ENCODE data around the gene ZNF44.

The ZNF44 gene

DNA sequence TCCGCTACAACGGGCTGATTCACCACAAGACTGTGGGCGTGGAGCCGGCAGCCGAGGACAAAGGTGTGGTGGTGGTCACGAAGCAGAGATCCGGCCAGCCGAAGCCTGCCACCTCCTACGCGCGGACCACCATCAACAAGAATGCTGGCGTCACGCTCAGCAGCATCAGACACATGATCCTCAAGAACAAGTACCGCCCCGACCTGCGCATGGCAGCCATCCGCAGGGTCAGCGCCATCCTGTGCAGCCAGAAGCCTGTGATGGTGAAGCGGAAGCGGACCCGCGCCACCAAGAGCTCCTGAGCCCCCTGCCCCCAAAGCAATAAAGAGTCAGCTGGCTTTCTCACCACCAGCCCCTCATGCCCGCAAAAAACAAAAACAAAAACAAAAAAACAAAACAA lies 34.4 kb downstream of the ZNF44 start:
- H3K27ac ChIP-seq: no peak overlapping the region
- TF ChIP-seq, protein P1, sequence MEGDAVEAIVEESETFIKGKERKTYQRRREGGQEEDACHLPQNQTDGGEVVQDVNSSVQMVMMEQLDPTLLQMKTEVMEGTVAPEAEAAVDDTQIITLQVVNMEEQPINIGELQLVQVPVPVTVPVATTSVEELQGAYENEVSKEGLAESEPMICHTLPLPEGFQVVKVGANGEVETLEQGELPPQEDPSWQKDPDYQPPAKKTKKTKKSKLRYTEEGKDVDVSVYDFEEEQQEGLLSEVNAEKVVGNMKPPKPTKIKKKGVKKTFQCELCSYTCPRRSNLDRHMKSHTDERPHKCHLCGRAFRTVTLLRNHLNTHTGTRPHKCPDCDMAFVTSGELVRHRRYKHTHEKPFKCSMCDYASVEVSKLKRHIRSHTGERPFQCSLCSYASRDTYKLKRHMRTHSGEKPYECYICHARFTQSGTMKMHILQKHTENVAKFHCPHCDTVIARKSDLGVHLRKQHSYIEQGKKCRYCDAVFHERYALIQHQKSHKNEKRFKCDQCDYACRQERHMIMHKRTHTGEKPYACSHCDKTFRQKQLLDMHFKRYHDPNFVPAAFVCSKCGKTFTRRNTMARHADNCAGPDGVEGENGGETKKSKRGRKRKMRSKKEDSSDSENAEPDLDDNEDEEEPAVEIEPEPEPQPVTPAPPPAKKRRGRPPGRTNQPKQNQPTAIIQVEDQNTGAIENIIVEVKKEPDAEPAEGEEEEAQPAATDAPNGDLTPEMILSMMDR (conservative IDR thresholded peaks at IDR 0.05): no peak

DNA sequence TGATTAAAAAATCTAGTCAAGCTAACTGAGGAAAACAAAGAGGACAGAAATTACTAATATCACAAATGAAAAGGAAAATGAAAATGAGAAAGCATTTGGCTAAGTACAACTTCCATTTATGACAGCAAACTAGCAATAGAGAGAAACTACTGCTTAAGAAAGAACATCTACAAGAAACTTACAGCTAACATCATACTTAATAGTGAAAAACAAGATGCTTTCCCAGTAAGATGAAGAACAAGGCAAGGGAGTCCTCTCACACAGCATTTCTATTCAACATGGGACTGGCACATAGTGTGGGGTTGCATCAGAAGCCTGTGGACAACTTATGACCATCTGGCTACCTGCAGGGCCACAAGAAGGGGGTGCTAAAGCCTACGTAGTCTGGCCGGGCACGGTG lies 39.3 kb downstream of the ZNF44 start:
- TF ChIP-seq, protein P1 (conservative IDR thresholded peaks at IDR 0.05): no peak
- no peak overlapping the region for H3K27ac ChIP-seq

DNA sequence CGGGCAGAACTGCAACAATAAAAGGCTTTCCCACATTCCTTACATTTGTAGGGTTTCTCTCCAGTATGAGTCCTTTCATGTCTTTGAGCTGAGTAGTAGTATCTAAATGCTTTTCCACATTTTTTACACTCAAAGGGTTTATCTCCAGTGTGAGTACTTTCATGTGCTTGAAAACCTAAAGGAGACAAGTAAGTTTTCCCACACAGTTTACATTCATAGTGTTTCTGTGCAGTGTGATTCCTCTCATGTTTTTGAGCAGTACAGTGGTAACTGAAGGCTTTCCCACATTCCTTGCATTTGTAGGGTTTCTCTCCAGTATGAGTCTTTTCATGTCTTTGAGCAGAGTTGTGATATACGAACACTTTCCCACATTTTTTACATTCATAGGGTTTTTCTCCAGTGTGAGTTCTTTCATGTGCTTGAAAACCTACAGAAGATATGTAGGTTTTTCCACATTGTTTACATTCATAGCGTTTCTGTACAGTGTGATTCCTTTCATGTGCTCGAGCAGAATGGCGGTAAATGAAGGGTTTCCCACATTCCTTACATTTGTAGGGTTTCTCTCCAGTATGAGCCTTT lies 47.0 kb downstream of the ZNF44 start:
- TF ChIP-seq, protein P1 (conservative IDR thresholded peaks at IDR 0.05): no peak
- no peak overlapping the region for H3K27ac ChIP-seq

DNA sequence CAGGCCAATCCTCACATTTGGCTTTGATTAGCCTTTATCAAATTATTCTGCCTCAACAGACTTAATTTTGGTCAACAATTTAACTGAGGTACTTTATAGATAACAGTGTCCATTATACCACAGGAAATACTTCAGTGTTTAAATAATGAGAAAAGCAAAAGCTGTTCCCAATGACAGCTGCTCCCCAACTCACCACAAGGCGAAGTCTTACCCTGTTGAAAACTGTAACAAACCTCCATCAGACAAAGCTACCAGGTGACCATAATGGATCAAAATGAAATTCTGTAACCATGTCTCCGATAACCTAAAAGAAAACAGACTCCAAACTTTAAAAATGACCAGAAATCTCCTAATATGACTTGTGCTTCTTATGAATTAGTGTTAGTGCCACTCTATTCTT lies 50.3 kb downstream of the ZNF44 start:
- TF ChIP-seq, protein P1 (conservative IDR thresholded peaks at IDR 0.05): peak; percentile 70
- H3K27ac ChIP-seq: no peak overlapping the region

DNA sequence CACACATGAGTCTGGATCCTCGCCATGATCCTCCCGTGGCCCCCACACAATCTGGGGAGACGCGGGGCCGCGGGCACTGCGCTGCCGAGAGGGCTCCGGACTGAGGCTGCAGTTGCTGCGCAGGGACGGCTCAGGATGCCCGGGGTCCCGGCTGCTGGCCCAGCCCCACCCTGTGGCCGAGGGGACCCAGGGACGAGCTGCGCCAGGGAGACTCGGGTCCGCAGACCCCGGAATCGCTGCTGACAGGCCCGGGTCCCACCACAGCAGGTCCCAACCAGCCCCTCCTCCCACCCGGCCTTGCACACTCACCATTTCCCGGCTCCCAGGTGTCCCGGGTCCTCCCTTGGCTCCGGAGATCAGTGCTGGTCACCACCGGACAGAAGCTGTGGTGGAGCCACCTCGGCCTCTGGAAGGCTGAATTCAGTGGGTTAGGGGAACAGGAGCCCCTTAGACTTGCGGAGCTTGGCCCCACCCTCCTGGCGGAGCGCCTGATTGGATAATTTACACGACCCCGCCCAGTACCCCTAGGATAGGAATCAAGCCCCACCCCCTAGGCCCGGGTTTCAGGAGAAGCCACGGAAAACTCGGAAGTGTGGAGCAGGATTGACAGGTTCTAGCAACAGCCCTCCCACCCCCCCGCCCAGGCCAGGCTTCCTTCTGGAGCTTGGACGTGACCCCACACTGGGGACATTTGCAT lies 57.4 kb downstream of the ZNF44 start:
- TF ChIP-seq, protein P1 (conservative IDR thresholded peaks at IDR 0.05): no peak
- no peak overlapping the region for H3K27ac ChIP-seq

DNA sequence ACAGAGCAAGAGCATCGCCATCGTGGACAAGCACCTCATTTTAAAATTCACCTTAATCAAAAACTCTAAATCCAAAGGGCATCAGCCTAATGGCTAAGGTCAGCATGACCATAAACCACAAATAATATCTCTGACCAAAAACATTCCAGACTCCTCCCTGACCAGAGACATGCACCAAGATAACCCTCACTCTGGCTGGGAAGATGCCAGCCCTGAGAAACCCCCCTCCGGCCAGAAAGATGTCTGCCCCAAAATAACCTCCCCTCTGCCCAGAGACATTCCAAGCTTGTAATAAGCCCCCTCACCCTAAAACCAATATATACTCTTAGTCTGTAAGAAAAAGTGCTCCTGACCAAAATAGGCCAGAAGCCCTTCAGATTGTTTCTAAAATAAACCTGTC lies 61.7 kb downstream of the ZNF44 start:
- H3K27ac ChIP-seq: no peak overlapping the region
- TF ChIP-seq, protein P1 (conservative IDR thresholded peaks at IDR 0.05): no peak

DNA sequence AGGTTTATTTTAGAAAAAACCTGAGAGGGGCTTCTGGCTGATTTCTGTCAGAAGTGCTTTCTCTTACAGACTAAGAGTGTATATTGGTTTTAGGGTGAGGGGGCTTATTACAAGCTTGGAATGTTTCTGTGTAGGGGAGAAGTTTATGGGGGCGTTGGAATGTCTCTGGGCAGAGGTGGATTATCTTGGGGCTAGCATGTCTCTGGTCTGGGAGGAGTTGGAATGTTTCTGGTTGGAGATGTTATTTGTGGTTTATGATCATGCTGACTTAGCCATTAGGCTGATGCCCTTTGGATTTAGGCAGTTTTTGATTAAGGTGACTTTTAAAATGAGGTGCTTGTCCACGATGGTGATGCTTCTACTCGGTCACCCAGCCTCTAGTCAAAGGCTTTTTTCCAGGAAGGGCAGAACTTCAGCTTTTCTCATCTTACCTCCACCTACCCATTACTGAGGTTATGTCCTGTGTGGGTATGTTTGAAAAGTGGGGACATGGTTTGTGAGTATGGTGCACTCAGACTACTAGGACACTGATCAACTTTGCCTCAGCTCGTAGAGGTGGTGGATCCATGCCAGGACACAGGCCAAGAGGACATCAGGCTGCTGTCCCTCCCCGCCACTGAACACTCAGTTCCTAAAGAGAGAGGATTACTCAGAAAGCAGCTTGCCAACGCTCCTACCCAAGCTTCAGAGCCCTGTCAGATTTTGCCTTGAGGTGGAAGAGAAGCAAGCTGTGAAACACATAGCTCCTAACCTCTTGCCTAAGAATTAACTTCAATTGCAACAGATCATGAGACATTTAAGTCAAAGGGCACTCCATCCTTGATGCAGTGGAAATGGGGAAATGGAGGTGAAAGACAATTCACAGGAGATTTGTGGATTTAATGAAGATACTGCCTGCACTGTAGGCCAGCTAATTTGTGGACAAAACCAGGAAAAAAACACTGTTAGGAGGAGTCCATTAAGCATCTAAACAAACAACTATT lies 63.6 kb downstream of the ZNF44 start:
- TF ChIP-seq, protein P1 (conservative IDR thresholded peaks at IDR 0.05): no peak
- no peak overlapping the region for H3K27ac ChIP-seq
